Stimulated activated CD4-positive, alpha-beta T cell treated with anti-CD3 and anti-CD28 coated beads, Interleukin-4, amount 100 ng/mL, for 24 hours (primary cell): ENCODE data around the gene IL4I1.

Experiments
- DNase-seq: peaks from one replicate; pipeline ENCODE4 v3.0.0-alpha.2; 2020

Gene IL4I1

DNA sequence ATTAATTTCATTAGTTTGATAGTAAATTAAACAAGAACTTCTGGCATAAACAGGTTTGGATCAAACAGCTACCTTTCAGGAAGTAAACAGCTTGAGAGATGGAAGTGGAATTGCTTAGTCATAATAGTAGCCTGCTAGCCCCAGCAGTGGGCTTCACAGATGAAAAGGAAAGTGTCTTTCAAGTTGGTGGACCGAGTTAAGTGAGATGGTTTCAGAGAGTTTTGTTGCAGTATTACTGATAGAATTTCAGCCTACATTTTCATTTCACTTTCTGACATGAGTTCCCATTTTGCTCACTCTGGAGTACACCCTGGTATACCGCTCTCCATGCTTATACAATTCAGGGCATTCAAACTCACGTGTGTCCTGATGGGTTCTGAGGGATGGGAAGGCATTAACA, 47.7 kb downstream of the IL4I1 start:
- no peak for DNase-seq

DNA sequence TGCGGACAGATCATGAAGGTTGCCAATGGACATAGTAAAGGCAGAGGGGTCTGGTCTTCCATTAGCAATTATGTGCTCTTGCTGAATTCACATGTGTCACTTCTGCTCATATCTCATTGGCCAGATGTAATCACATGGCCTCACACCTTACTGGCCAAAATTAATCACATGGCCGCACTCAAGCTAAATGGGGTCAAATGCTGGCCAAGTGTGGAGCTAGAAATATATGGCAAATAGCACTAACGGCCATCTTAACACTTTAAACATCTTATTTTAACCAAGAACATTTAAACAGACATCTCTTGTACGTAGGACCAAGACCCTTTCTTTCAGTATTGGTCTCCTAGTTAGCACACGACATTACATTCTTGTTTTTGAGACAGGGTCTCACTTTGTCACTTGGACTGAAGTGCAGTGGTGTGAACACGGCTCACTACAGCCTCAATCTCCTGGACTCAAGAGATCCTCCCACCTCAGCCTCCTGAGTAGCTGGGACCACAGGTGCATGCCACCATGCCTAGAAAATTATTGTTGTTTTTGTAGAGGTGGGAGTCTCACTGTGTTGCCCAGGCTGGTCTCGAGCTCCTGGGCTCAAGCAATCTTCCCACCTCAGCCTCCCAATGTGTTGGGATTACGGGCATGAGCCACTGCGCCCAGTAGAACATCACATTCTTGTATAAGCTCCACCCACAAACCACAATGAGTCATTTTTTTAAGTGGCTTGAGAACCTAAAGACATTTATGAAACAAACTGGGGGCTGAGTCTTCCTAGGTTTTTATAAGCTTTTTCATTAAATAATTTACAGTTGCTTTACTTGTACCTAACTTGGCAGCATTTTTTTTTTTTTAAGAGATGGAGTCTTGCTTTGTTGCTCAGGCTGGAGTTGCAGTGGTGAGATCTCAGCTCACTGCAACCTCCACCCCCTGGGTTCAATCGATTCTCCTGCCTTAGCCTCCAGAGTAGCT, 48.7 kb downstream of the IL4I1 start:
- DNase-seq, result no peak

DNA sequence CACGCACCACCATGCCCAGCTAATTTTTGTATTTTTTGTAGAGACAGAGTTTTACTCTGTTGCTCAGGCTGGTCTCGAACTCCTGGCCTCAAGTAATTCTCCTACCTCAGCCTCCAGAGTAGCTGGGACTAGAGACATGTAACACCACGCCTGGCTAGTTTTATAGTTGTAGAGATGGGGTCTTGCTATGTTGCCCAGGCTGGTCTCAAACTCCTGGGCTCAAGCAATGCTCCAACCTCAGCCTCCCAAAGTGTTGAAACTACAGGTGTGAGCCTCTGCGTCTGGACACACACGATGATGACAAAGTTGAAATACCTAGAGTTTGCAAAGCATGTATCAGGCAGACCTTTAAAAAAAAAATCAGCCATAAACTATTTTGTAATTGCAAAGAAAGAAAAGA, 50.3 kb downstream of the IL4I1 start:
- DNase-seq, result no peak

DNA sequence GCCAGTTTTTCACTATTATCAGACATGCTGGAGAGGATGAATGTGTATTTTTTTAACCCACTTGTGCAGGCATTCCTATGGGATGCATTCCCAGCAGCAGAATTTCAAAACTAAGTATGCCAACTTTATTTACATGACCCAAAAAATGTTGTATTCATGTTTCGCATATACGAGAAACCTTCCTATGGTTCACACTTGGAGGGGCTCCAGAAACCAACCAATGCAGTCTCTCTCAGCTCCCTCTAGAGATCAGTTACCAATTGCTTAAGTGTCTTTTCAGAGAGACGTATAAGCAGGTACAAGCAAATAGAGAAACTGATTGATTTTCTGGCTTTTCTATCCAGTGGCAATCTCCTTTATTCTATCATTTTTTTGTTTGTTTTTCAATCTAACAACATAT, 51.3 kb downstream of the IL4I1 start:
- no peak for DNase-seq

DNA sequence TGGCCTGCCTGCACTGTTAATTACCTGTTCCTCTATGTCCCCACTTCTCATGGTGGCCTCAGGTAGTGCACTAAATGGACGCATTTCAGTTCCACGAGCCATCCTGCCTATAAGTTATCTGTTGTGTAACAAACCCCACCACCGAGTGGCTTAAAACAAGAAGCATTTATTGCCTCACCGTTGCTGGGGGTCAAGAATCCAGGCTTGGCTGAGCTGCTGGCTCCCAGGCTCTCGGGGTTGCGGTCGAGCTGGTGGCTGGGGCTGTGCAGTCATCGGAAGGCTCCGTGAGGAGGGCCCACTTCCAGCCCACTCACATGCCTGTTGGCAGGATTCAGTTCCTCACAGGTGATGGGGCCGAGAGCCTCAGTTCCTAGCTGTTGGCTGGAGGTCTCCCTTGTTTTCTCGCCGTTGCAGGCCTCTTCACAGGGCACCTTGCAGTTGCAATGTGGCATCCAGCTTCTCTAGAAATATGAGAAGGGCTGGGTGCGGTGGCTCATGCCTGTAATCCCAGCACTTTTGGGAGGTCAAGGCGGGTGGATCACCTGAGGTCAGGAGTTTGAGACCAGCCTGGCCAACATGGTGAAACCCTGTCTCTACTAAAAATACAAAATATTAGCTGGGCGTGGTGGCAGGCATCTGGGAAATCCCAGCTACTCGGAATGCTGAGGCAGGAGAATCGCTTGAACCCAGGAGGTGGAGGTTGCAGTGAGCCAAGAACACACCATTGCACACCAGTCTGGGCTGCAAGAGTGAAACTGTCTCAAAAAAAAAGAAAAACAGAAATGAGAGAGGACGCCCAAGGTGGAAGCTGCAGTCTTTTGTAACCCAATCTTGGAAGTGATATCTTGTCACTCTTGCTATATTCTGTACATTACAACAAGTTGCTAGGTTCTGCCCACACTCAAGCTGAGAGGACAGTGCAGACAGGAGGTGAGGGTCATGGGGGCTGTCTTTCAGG, 52.3 kb downstream of the IL4I1 start:
- no peak for DNase-seq

DNA sequence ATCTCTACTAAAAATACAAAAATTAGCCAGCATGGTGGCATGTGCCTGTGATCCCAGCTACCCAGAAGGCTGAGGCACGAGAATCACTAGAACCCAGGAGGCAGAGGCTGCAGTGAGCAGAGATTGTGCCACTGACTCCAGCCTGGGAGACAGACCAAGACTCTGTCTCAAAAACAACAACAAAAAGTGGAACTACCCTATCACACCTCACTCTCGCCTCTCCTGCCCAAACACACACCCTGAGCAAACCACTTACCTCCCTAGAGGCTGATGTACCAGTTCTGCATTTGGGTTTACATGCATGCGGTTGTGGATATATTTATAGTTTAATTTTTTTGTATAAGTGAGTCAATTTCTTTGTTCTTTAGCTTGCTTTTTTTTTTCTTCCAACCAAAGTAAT, 53.4 kb downstream of the IL4I1 start:
- no peak for DNase-seq

DNA sequence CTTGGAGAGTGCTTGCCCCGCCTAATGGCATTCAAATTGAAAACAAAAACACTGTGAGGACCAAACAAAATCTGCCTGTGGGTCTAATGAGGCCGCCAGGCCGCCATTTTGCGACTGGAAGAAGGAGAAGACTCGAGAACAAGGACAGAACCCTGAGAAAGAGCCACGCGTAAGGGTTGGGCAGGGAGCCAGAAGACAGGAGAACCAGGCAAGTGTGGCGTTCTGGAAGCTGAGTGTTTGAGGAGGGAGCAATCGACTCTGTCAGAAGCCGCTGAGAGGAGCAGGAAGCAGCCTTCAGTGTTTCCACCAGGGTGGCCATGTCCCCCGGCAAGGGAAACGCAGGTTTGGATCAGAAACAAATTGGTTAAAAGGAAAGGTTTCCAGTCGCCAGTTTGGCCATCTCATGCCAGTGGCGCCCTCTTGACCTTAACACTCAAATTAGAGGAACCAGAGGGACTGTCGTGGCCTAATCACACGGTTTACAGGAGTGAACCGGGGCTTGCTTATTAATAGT, 55.9 kb downstream of the IL4I1 start:
- no peak for DNase-seq

DNA sequence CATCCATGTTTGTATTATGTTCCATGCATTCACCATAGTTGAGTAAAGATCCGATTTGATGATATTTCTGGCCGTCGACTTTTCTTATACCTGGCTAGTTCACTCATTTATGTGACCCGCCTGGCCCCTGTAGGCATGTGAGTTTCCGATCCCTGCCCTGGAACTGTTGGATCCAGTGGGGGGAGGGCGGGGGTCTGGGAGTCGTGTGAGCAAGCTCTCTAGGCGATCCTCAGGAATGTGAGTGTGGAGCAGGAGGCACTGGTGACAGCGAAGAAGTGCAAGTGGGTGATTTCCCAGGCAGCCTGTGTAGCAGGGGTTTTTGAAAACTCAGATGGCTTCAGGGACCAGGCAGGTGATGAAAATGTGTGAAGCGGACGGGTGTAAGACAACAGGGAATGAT, 56.4 kb downstream of the IL4I1 start:
- no peak for DNase-seq

DNA sequence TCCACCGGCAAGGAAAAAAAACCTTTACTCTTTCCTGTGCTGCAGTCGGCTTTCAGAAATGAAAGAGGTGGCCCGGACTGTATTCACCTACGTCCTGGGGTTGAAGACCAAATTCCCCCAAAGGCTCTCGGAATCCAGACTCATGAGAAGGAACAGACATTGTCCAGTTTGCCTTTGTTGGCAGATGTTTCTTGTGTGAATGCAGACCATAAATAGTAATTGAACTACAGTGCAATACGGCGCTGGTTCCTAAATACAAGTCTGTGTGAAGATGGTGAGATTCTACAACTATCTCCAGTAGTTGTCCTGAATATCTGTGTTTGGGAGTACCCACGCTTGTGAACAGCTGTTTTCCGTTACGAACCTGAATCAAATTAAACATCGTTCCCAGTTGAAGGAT, 57.0 kb downstream of the IL4I1 start:
- no peak for DNase-seq
